SK-N-SH (cell line): ENCODE measurements around the gene PACSIN1. TPM values are rescaled to one million over a fixed set of nuclear protein-coding genes. Genes with fewer than 3 reads are reported as not detected.

Experiments used
- CTCF ChIA-PET: fragments of 300-600, 350-600 bp; formaldehyde crosslinking; extraction: SDS; loops from one replicate; lab custom pipeline; 2021; lab: Yijun Ruan, JAX
- POLR2A ChIA-PET: fragments of 350-600 bp; sonication (Branson Sonifier 250); formaldehyde crosslinking; extraction: SDS; loops from one replicate; lab custom pipeline; 2020; ENCODE audit warnings: antibody characterized with exemption, inconsistent platforms; lab: Yijun Ruan, JAX
- DNase-seq: peaks from one replicate; pipeline ENCODE4 v3.0.0; 2012
- H2AFZ ChIP-seq: fragments of 200-600 bp; sonication (generic); 2 replicates; pipeline ENCODE4 v1.8.1; 2016; ENCODE audit warnings: antibody characterized with exemption, mild to moderate bottlenecking, low read depth
- H3F3A ChIP-seq: fragments of 200-600 bp; sonication (generic); replicated peaks from 2 replicates; pipeline ENCODE3; 2016; ENCODE audit warnings: antibody characterized with exemption, mild to moderate bottlenecking; ENCODE audit not compliant: insufficient read depth
- H3K27ac ChIP-seq, 2 experiments: fragments of 200-500 bp in 1 of 2; fragments of 200-600 bp in 1 of 2; sonication (Bioruptor generic) in 1 of 2; sonication (generic), shearing (Covaris generic) in 1 of 2; 2 replicates each; pipeline versions ENCODE4 v1.5.1 to v1.6.1; 2014 to 2016; ENCODE audit warnings: low read depth in 2 of 2, inconsistent platforms in 1 of 2, low read length in 1 of 2, mild to moderate bottlenecking in 1 of 2, mixed read lengths in 1 of 2
- H3K27me3 ChIP-seq: fragments of 200-600 bp; sonication (generic), shearing (Covaris generic); 2 replicates; pipeline ENCODE4 v1.6.1; 2016; ENCODE audit warnings: mixed run types; ENCODE audit not compliant: insufficient read depth
- H3K36me3 ChIP-seq, 2 experiments: fragments of 200-500 bp in 1 of 2; fragments of 200-600 bp in 1 of 2; sonication (Bioruptor generic) in 1 of 2; sonication (generic) in 1 of 2; replicated peaks in 1 of 2; 2 replicates each; pipeline versions ENCODE3 to v1.5.1; 2014 to 2016; ENCODE audit warnings: low read length in 1 of 2, mild to moderate bottlenecking in 1 of 2; ENCODE audit not compliant: insufficient read depth in 2 of 2, control insufficient read depth in 1 of 2
- H3K4me1 ChIP-seq, 2 experiments: fragments of 200-500 bp in 1 of 2; fragments of 200-600 bp in 1 of 2; sonication (Bioruptor generic) in 1 of 2; sonication (generic), shearing (Covaris generic) in 1 of 2; 2 replicates each; pipeline versions ENCODE4 v1.5.1 to v1.6.1; 2014 to 2016; ENCODE audit warnings: low read depth in 1 of 2, low read length in 1 of 2, mixed run types in 1 of 2; ENCODE audit not compliant: insufficient read depth in 2 of 2, control insufficient read depth in 1 of 2
- H3K4me2 ChIP-seq: fragments of 200-600 bp; sonication (generic), shearing (Covaris generic); 2 replicates; pipeline ENCODE4 v1.6.1; 2017; ENCODE audit warnings: mixed run types
- H3K4me3 ChIP-seq, 2 experiments: fragments of 200-500 bp in 1 of 2; fragments of 200-600 bp in 1 of 2; sonication (Bioruptor generic) in 1 of 2; sonication (generic), shearing (Covaris generic) in 1 of 2; 2 replicates each; pipeline versions ENCODE4 v1.5.1 to v1.8.1; 2014 to 2016; ENCODE audit warnings: low read depth in 2 of 2, inconsistent platforms in 1 of 2, low read length in 1 of 2, mild to moderate bottlenecking in 1 of 2, mixed read lengths in 1 of 2, moderate library complexity in 1 of 2
- H3K79me2 ChIP-seq: fragments of 200-600 bp; sonication (generic); 2 replicates; pipeline ENCODE4 v1.8.1; 2017; ENCODE audit warnings: mild to moderate bottlenecking; ENCODE audit not compliant: insufficient read depth
- H3K9ac ChIP-seq: fragments of 200-600 bp; sonication (generic); 2 replicates; pipeline ENCODE4 v1.6.1; 2017; ENCODE audit warnings: mixed run types
- H3K9me2 ChIP-seq: fragments of 200-600 bp; sonication (generic); 2 replicates; pipeline ENCODE4 v1.6.1; 2017; ENCODE audit warnings: mixed run types
- H3K9me3 ChIP-seq: fragments of 200-600 bp; sonication (generic); 2 replicates; pipeline ENCODE4 v1.6.1; 2017; ENCODE audit warnings: mixed run types, mild to moderate bottlenecking, moderate library complexity
- H4K20me1 ChIP-seq: fragments of 200-600 bp; sonication (generic); 2 replicates; pipeline ENCODE4 v1.6.1; 2017; ENCODE audit warnings: mild to moderate bottlenecking, mixed run types; ENCODE audit not compliant: insufficient read depth
- CHD2 ChIP-seq: fragments of 150-350 bp; IDR thresholded peaks from 2 replicates; pipeline ENCODE4 v1.6.1; 2018; ENCODE audit warnings: low read length; ENCODE audit not compliant: partially characterized antibody
- CTCF ChIP-seq: fragments of 200-600 bp; sonication (generic); IDR thresholded peaks from 2 replicates; pipeline ENCODE4 v1.6.1; 2017; ENCODE audit warnings: antibody characterized with exemption, mild to moderate bottlenecking, moderate library complexity
- EP300 ChIP-seq, 2 experiments: IDR thresholded peaks; 2 replicates each; pipeline versions ENCODE4 v1.4.0 to v1.6.1; 2012; ENCODE audit warnings: borderline replicate concordance in 1 of 2, low read depth in 1 of 2, low read length in 1 of 2
- FOXM1 ChIP-seq: IDR thresholded peaks from 2 replicates; pipeline ENCODE4 v1.4.0; 2012; ENCODE audit warnings: low read depth, mild to moderate bottlenecking
- GATA2 ChIP-seq: sonication (generic); formaldehyde crosslinking; IDR thresholded peaks from 2 replicates; pipeline ENCODE4 v1.5.0; 2020; ENCODE audit warnings: mild to moderate bottlenecking, missing genetic modification reagents
- JUND ChIP-seq: IDR thresholded peaks from 2 replicates; pipeline ENCODE4 v1.4.0; 2012
- MAX ChIP-seq: IDR thresholded peaks from 2 replicates; pipeline ENCODE4 v1.4.0; 2012; ENCODE audit warnings: low read depth
- MEF2A ChIP-seq: IDR thresholded peaks from 2 replicates; pipeline ENCODE4 v1.4.0; 2012; ENCODE audit warnings: low read depth, borderline replicate concordance
- MXI1 ChIP-seq: IDR thresholded peaks from 2 replicates; pipeline ENCODE4 v1.6.1; 2012; ENCODE audit warnings: mild to moderate bottlenecking, low read depth, low read length, improper control_type of control experiment
- PBX3 ChIP-seq: IDR thresholded peaks from 2 replicates; pipeline ENCODE4; 2012
- RAD21 ChIP-seq: IDR thresholded peaks from 2 replicates; pipeline ENCODE4 v1.6.1; 2012; ENCODE audit warnings: mild to moderate bottlenecking, low read length
- RCOR1 ChIP-seq: fragments of 150-350 bp; IDR thresholded peaks from 2 replicates; pipeline ENCODE4 v1.6.1; 2017; ENCODE audit warnings: antibody characterized with exemption, low read length
- SMC3 ChIP-seq: IDR thresholded peaks from 2 replicates; pipeline ENCODE4 v1.6.1; 2012; ENCODE audit warnings: low read depth, low read length, improper control_type of control experiment
- TCF12 ChIP-seq: IDR thresholded peaks from 2 replicates; pipeline ENCODE4 v1.4.0; 2012
- TEAD4 ChIP-seq: IDR thresholded peaks from 2 replicates; pipeline ENCODE4 v1.4.0; 2012; ENCODE audit warnings: mild to moderate bottlenecking, borderline replicate concordance; ENCODE audit not compliant: insufficient read depth
- USF2 ChIP-seq: fragments of 150-350 bp; IDR thresholded peaks from 2 replicates; pipeline ENCODE4 v1.6.1; 2017; ENCODE audit warnings: antibody characterized with exemption, low read length, low read depth, borderline replicate concordance
- YY1 ChIP-seq: IDR thresholded peaks from 2 replicates; pipeline ENCODE4 v1.4.0; 2012; ENCODE audit warnings: low read depth, mild to moderate bottlenecking
- WGBS: methylation state at CpG from one replicate; pipeline ENCODE4 v1.1.6; 2017; ENCODE audit warnings: low lambda C conversion rate; 5-methylcytosine and 5-hydroxymethylcytosine counted together
- polyA plus RNA-seq, 3 experiments: library from polyadenylated mRNA; depleted of rRNA; stranded (reverse); fragments of >200 nt; gene quantifications; 2 replicates each; pipeline ENCODE4 v1.2.3, GENCODE V29; 2012

The PACSIN1 gene
- polyA plus RNA-seq, 1 of the 3 experiments (the other 2 are of a cell fraction): 0.05 TPM

- POLR2A ChIA-PET: no interaction called here
- no peaks in the 10 kb centered on the region for H3K27me3 ChIP-seq
- no peaks in the 10 kb centered on the region; a peak in 1 of 4 replicates for H3K4me1 ChIP-seq
These were observed 106.7 kb downstream of the PACSIN1 start for GRCh38 chr6:34572585-34572984.

More at GRCh38 chr6:34572585-34572984, 106.7 kb downstream of the PACSIN1 start:
- 89% methylated on average over 3 of the region's 6 CpGs for WGBS
- peak; percentile 22 for DNase-seq
- H4K20me1 ChIP-seq: no peaks in the 10 kb centered on the region
- no peak overlapping the region for H3K4me2 ChIP-seq
- no peak overlapping the region for H3K9ac ChIP-seq
- H3K9me2 ChIP-seq: no peaks in the 10 kb centered on the region
- H2AFZ ChIP-seq: no peak overlapping the region
- TF ChIP-seq TEAD4: no peak
- no peak for TF ChIP-seq FOXM1
- no peak for TF ChIP-seq EP300 (IDR thresholded peaks at IDR 0.05; ENCODE audit: borderline replicate concordance in 1 of 2, low read depth in 1 of 2, low read length in 1 of 2)
- no peak for TF ChIP-seq GATA2
- no peak for TF ChIP-seq RCOR1
- TF ChIP-seq MEF2A: no peak
- TF ChIP-seq CHD2: no peak
- no peak for TF ChIP-seq RAD21
- no peak for TF ChIP-seq YY1
- no peak for TF ChIP-seq MAX
- TF ChIP-seq CTCF: no peak
- TF ChIP-seq TCF12: no peak
- no peak for TF ChIP-seq USF2
- no peak for TF ChIP-seq MXI1
- TF ChIP-seq PBX3: no peak
- no peak for TF ChIP-seq JUND
- no peak for TF ChIP-seq SMC3
- no peaks in the 10 kb centered on the region for H3K36me3 ChIP-seq
- no peaks in the 10 kb centered on the region for H3K9me3 ChIP-seq
- CTCF ChIA-PET: interaction anchor here (1.5 kb wide), 1 partner anchor 409 kb away, joined by 3 read pairs; no protein-coding TSS in a partner anchor
- no peaks in the 10 kb centered on the region for H3F3A ChIP-seq
- H3K4me3 ChIP-seq: no peak overlapping the region
- no peak overlapping the region for H3K27ac ChIP-seq
- H3K79me2 ChIP-seq: no peaks in the 10 kb centered on the region
